ENCODE measurements around the gene KLHDC4.
"Not testable (repeated sequence)": the region's sequence is repeated elsewhere in the genome, so short reads cannot be mapped to it uniquely, and the experiment has no call there.

The KLHDC4 gene

DNA sequence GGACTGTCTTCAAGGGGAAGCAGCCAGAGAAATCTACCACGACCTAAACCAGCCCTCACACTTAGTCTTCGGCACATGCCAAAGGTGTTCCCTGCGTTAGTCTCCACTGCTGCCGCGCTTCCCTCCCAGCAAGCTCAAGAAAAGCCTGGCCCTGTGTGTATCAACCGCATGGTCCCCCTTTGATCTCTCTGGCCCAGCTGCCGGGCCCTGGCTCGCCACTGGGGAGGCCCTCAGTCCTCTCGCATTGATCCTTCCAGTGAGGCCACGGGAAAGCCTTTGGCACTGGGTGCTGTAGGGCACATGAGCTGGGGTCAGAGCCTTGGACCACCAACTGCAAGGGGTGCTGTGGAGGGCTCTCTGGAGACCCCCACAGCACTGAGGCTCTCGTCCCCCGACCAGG is 29.6 kb upstream of the KLHDC4 start:
- no peak for ATAC-seq (replicated peaks; ENCODE audit: extremely low read depth, poor library complexity, severe bottlenecking)
- Mint-ChIP-seq H3K4me3 (no peak overlapping the region), H3K9me3 (no peaks in the 10 kb centered on the region), H3K4me1 (no peaks in the 10 kb centered on the region), H3K36me3 (ENCODE audit: insufficient read depth) (no peaks in the 10 kb centered on the region), H3K27me3 (peaks cover 11% of the 10 kb centered on the region), H3K27ac (ENCODE audit: low read depth) (no peak overlapping the region)
- DNase-seq (ENCODE audit: low spot score in 2 of 2): no peak

DNA sequence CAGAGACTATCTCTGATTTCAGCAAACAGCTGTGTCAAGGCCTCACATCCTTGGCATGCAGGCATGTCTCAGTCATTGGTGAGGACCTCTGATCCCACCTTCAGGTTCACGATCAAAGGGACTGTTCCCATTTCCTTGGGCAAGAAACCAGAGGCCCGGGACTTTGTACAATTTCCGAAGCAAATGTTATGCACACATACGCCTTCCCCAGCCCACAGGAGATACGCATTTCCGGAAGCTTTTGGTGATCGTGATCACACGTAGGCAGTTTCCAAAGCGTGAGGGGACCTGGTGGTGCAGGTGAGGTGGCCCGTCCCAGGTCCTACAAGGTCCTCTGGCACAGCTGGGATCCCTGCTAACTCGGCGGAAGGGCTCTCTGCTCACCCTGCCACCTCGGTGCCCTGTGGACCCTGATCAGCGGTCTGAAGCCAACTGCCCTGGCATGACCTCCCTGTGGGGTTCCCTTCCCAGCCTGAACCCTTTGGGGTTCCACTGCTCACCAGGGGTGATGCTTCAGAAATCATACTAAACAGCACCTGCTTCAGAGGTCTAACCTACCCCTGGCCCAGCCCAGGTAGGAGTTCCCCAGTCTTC is 28.8 kb upstream of the KLHDC4 start:
- H3K9me3 Mint-ChIP-seq: no peaks in the 10 kb centered on the region
- no peaks in the 10 kb centered on the region for H3K4me1 Mint-ChIP-seq
- H3K36me3 Mint-ChIP-seq (ENCODE audit: insufficient read depth): no peaks in the 10 kb centered on the region
- no peak overlapping the region for H3K4me3 Mint-ChIP-seq
- peaks cover 11% of the 10 kb centered on the region for H3K27me3 Mint-ChIP-seq
- H3K27ac Mint-ChIP-seq (ENCODE audit: low read depth): no peak overlapping the region
- DNase-seq (ENCODE audit: low spot score in 2 of 2) (no peak), ATAC-seq (replicated peaks; ENCODE audit: extremely low read depth, poor library complexity, severe bottlenecking) (no peak)

DNA sequence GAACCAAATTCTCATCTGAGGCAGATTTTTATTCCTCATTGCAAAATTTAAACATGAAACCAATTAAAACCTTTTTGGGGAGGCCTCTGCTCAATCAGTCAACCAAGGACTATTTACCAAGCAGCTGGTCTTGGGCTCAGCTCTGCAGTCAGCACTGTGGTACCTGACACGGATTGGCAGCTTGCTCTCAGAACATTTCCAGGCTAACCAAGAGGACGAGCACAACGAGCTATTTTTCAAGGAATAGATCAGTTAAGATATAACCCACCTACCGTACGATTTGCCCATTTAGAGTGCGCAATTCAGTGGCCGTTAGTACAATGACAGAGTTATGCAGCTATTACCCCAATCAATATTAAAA is 26.4 kb upstream of the KLHDC4 start:
- Mint-ChIP-seq H3K4me3 (no peak overlapping the region), H3K4me1 (no peaks in the 10 kb centered on the region), H3K27ac (ENCODE audit: low read depth) (no peak overlapping the region), H3K27me3 (peaks cover 11% of the 10 kb centered on the region), H3K36me3 (ENCODE audit: insufficient read depth) (no peaks in the 10 kb centered on the region), H3K9me3 (no peaks in the 10 kb centered on the region)
- ATAC-seq (replicated peaks; ENCODE audit: extremely low read depth, poor library complexity, severe bottlenecking): no peak
- DNase-seq (ENCODE audit: low spot score in 2 of 2): no peak

DNA sequence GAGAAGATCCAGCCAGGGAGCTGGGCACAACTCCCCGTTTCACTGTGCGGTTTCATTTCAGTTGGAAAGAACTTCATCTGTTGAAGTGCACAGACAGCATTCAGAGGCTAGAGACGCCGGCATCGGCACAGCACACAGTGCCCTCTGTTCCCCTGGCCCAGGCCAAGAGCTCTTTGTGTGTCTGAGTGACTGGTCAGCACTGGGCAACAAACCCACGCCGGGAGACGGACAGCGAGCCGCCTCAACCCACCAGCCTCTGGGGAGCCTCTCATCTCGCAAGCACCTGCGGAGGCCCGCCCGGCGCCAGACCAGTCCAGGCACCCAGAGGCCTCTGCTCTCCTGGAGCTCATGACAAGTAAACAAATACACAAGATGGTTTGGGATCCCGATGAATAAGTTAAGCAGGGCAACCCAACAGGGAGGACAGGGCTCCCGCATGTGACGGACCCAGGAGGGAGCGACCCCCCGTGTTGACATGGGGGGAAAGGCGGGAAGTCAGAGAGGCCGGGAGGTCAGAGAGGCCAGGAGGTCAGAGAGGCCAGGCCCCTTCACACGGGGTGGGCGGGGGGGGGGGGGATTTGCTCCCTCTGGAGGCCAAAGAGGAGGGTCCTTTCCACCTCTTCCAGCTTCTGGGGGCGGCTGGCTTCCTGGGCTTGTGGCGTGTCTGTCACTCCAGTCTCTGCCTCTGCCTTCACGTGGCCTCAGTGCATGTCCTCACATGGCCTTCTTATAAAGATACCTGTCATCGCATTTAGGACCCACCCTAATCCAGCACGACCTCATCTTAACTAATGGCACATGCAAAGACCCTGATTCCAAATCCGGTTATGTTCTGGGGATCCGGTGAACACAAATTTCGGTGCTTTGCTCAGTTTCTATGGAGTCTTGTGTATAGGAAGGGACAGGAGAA is 25.8 kb upstream of the KLHDC4 start:
- peaks cover 11% of the 10 kb centered on the region for H3K27me3 Mint-ChIP-seq
- H3K4me1 Mint-ChIP-seq: no peaks in the 10 kb centered on the region
- H3K4me3 Mint-ChIP-seq: no peak overlapping the region
- no peak for ATAC-seq (replicated peaks; ENCODE audit: extremely low read depth, poor library complexity, severe bottlenecking)
- H3K9me3 Mint-ChIP-seq: no peaks in the 10 kb centered on the region
- H3K27ac Mint-ChIP-seq (ENCODE audit: low read depth): no peak overlapping the region
- no peak for DNase-seq (ENCODE audit: low spot score in 2 of 2)
- H3K36me3 Mint-ChIP-seq (ENCODE audit: insufficient read depth): no peaks in the 10 kb centered on the region

DNA sequence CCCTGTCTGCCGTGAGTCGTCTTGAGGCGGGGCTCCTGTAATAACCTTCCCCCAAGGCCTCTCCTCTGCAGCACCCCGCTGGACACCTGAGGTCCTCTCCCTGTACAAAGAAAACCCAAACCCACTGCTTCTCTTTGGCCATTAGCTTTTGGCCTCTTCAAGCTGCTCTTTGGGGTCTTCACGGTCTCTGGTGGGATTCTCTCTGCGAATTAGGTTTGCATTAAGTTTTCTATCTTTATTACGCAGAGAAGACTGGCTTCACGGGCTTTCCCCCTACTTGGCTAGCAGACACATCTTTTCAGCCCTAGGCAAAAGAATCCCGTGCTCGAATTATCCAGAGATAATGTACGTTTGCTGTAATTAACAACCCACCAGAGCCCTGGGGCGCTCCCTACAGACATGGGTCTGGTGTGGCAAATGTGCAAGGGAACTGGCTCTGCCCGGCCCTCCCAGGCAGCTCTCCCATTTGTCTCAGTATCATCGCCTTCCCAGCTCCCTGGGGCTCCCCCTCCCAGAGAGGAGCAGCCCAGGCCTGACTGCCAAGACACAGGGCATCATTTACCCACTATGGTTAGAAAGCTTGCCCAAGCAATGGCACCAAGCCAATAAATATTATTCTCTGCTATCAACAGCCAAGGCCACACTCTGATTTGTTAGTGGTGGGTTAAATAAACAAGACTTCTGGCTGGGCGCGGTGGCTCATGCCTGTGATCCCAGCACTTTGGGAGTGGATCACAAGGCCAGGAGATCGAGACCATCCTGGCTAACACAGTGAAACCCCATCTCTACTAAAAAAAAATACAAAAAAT is 24.7 kb upstream of the KLHDC4 start:
- Mint-ChIP-seq H3K9me3 (no peaks in the 10 kb centered on the region), H3K27ac (ENCODE audit: low read depth) (no peak overlapping the region), H3K27me3 (peaks cover 8% of the 10 kb centered on the region), H3K36me3 (ENCODE audit: insufficient read depth) (no peaks in the 10 kb centered on the region), H3K4me1 (no peaks in the 10 kb centered on the region), H3K4me3 (no peak overlapping the region)
- no peak for DNase-seq (ENCODE audit: low spot score in 2 of 2)
- no peak for ATAC-seq (replicated peaks; ENCODE audit: extremely low read depth, poor library complexity, severe bottlenecking)

DNA sequence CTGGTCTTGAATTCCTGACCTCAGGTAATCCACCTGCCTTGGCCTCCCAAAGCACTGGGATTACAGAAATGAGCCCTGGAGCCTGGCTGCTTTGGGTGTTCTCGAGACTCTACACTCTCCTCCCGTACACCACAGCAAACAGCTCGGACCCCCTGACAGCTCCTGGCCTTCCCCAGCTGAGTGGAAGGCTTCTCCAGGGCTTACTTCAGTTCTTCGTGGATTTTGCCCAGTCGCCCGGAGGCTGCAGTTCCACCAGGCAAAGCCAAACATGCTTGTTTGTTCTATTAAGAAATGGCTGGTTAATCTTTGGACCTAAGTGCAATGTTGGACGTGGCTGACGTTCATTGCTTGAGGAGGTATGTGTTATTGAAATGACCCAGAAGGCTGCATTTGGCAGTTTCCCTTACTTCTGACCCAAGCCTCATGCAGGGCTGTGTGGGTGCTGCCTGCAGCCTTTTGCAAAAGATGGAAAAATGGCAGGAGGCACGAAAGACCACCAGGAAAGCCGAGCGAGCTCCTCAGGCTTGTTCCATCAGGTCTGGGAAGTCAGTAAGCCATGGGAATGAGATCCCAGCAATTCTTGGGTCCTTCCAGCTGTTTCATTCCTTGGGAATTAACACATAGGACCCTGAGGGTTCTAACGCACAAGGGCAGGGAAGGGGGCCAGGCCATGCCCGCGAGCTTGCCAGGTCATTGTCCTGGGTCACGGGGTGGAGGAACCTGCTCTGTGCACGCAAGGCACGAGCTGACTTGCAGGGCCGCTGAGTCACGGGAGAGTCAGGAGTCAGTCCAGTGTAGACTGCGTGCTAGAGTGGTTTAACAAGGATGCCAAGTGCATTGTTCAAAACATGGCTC is 23.9 kb upstream of the KLHDC4 start:
- peaks cover under 1% of the 10 kb centered on the region for H3K27me3 Mint-ChIP-seq
- H3K4me1 Mint-ChIP-seq: no peaks in the 10 kb centered on the region
- H3K27ac Mint-ChIP-seq (ENCODE audit: low read depth): no peak overlapping the region
- DNase-seq (ENCODE audit: low spot score in 2 of 2) (no peak), ATAC-seq (replicated peaks; ENCODE audit: extremely low read depth, poor library complexity, severe bottlenecking) (no peak)
- H3K9me3 Mint-ChIP-seq: no peaks in the 10 kb centered on the region
- H3K36me3 Mint-ChIP-seq (ENCODE audit: insufficient read depth): no peaks in the 10 kb centered on the region
- no peak overlapping the region for H3K4me3 Mint-ChIP-seq

DNA sequence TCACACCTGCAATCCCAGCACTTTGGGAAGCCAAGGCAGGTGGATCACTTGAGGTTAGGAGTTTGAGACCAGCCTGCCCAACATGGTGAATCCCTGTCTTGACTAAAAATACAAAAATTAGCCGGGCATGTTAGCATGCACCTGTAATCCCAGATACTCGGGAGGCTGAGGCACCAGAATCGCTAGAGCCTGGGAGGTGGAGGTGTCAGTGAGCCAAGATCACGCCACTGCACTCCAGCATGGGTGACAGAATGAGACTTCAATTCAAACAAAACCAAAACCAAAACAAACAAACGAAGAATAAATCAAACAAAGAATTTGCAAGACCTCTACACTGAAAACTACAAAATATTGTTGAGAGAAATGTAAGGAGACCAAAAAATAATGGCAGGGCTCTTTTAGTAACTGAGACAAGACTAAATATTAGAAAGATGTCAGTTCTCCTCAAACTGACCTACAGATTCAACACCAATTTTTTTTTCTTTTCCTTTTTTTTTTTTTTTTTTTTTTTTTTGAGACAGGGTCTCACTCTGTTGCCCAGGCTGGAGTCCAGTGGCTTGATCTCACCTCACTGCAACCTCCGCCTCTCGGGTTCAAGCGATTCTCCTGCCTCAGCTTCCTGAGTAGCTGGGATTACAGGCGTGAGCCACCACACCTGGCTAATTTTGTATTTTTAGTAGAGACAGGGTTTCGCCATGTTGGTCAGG is 23.1 kb upstream of the KLHDC4 start:
- not testable (repeated sequence) for ATAC-seq (replicated peaks; ENCODE audit: extremely low read depth, poor library complexity, severe bottlenecking); DNase-seq (ENCODE audit: low spot score in 2 of 2); H3K4me3 Mint-ChIP-seq; H3K36me3 Mint-ChIP-seq (ENCODE audit: insufficient read depth); H3K4me1 Mint-ChIP-seq; H3K27ac Mint-ChIP-seq (ENCODE audit: low read depth); H3K27me3 Mint-ChIP-seq; H3K9me3 Mint-ChIP-seq

DNA sequence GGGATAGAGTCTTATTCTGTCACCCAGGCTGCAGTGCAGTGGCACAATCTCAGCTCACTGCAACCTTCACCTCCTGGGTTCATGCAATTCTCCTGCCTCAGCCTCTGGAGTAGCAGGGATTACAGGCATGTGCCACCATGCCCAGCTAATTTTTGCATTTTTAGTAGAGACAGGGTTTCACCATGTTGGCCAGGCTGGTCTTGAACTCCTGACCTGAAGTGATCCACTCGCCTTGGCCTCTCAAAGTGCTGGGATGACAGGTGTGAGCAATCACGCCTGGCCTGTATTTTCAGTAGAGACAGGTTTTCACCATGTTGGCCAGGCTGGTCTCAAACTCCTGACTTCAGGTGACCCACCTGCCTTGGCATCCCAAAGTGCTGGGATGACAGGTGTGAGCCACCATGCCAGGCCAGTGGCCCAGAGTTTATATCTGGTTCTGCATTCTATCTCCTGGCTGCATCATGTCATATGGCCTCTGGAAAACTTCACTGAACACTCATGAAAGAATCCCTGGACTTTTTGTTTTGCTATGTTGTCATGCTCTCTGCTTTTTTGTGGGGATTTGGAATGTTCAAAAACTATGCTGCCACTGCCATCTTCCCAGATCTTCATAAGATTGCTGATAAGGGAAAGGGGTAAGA is 21.8 kb upstream of the KLHDC4 start:
- not testable (repeated sequence) for DNase-seq (ENCODE audit: low spot score in 2 of 2); H3K4me3 Mint-ChIP-seq; H3K4me1 Mint-ChIP-seq; ATAC-seq (replicated peaks; ENCODE audit: extremely low read depth, poor library complexity, severe bottlenecking); H3K27me3 Mint-ChIP-seq; H3K9me3 Mint-ChIP-seq; H3K27ac Mint-ChIP-seq (ENCODE audit: low read depth); H3K36me3 Mint-ChIP-seq (ENCODE audit: insufficient read depth)

DNA sequence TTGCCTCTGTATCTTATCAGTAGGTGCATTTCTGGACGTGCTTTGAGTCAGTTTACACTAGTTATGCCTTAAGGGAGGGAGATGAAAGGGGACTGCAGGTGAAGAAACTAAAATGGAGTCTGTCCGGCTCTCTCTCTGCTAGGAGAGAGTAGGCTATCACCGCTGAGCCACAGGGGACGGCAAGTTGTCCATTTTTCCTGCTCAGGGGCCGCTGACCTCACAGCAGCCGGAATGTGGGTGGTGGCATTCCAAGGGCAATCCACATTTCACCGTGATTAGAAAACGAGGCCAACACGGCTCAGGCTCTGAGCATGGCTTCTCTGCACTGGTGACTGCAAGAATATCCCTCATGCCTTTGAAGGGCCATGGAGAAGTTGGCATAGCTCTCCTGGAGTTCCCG is 19.0 kb upstream of the KLHDC4 start:
- Mint-ChIP-seq H3K4me1 (peaks cover 15% of the 10 kb centered on the region), H3K4me3 (no peak overlapping the region), H3K9me3 (no peaks in the 10 kb centered on the region), H3K27ac (ENCODE audit: low read depth) (no peak overlapping the region), H3K36me3 (ENCODE audit: insufficient read depth) (peaks cover 4% of the 10 kb centered on the region), H3K27me3 (no peaks in the 10 kb centered on the region)
- ATAC-seq (replicated peaks; ENCODE audit: extremely low read depth, poor library complexity, severe bottlenecking) (no peak), DNase-seq (ENCODE audit: low spot score in 2 of 2) (no peak)

DNA sequence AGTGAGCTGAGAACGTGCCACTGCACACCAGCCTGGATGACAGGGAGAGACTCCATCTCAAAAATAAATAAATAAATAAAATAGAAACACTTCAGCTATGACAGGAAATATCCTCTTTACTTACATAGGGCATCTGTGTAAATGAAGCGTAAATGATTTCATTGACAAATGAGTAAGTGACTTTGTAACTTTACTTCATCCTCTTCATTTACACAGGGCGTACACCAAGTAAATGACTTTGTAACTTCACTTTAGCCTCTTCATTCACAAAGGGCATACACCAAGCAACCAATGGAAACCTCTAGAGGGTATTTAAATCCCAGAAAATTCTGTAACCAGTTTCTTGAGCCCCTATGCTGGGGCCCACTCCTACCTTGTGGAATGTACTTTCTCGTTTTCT is 16.2 kb upstream of the KLHDC4 start:
- no peaks in the 10 kb centered on the region for H3K9me3 Mint-ChIP-seq
- DNase-seq (ENCODE audit: low spot score in 2 of 2) (no peak), ATAC-seq (replicated peaks; ENCODE audit: extremely low read depth, poor library complexity, severe bottlenecking) (no peak)
- H3K4me3 Mint-ChIP-seq: no peak overlapping the region
- no peaks in the 10 kb centered on the region for H3K27me3 Mint-ChIP-seq
- H3K27ac Mint-ChIP-seq (ENCODE audit: low read depth): no peak overlapping the region
- peaks cover 34% of the 10 kb centered on the region for H3K4me1 Mint-ChIP-seq
- H3K36me3 Mint-ChIP-seq (ENCODE audit: insufficient read depth): peaks cover 11% of the 10 kb centered on the region

DNA sequence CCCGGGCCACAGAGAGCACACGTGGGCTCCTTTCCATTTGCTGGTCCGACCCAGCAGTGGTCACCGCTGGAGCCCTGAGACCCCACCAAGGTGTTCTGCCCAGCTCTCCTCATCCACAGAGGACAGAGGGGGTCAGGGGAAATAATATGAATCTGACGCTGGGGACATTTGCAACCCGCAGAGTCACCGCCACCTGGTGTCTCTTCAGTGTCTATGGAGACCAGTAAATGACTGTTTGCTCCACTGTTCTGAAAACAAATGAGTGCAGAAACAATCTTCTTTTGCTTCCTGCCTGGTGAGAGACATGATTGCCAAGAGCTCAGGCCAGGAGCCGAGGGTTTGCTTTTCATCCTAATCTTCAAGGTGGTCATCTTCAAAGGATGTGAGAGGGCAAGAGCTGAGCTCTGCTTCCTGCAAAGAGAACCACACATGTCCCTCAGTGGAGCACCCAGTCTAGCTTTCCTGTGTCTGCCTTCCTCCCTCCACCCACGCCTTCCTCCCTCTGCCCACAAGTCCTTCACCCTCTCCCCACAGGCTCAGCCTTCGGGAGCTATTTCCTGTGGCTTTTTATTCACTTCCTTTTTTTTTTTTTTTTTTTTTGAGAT is 14.7 kb upstream of the KLHDC4 start:
- H3K4me1 Mint-ChIP-seq: peaks cover 34% of the 10 kb centered on the region
- DNase-seq (ENCODE audit: low spot score in 2 of 2) (no peak), ATAC-seq (replicated peaks; ENCODE audit: extremely low read depth, poor library complexity, severe bottlenecking) (no peak)
- peak overlapping the region; percentile 36 for H3K4me3 Mint-ChIP-seq
- no peaks in the 10 kb centered on the region for H3K27me3 Mint-ChIP-seq
- H3K36me3 Mint-ChIP-seq (ENCODE audit: insufficient read depth): peaks cover 11% of the 10 kb centered on the region
- peak overlapping the region; percentile 90 for H3K27ac Mint-ChIP-seq (ENCODE audit: low read depth)
- H3K9me3 Mint-ChIP-seq: no peaks in the 10 kb centered on the region

All from central memory CD8-positive, alpha-beta T cell (primary cell).